ENCODE results near the gene COL27A1. TPM values are rescaled to one million over a fixed set of nuclear protein-coding genes. Genes with fewer than 3 reads are reported as not detected.
A peak's percentile ranks its signal among the peaks of the same experiment; 100 is the strongest.

COL27A1 gene
- total and polyA plus RNA-seq, 2 donors (not counting 3 experiments of a cell fraction or from before 2014, with no cell fraction given), result 14.7 to 49.1 TPM

- Histone ChIP-seq H2AFZ (ENCODE audit: low read depth, low read length) (no peak overlapping the region), H3K4me2 (ENCODE audit: insufficient read depth, low read length) (no peak overlapping the region), H3K4me1 (ENCODE audit: control insufficient read depth, extremely low read depth, insufficient read depth, low read length) (peaks cover 25% of the 10 kb centered on the region), H3K79me2 (ENCODE audit: control insufficient read depth, insufficient read depth, low read length) (peaks cover 53% of the 10 kb centered on the region), H3K27ac (ENCODE audit: insufficient read depth, low read depth, low read length) (no peak overlapping the region), H3K36me3 (ENCODE audit: control insufficient read depth in 2 of 2, extremely low read depth in 1 of 2, insufficient read depth in 2 of 2, low read length in 2 of 2) (no peaks in the 10 kb centered on the region), H3K27me3 (ENCODE audit: control insufficient read depth in 2 of 2, insufficient read depth in 2 of 2, low read length in 2 of 2) (peaks cover 12 to 15% of the 10 kb centered on the region in 2 experiments), H3K9me3 (replicated peaks; ENCODE audit: control insufficient read depth, insufficient read depth, low read length) (no peaks in the 10 kb centered on the region), H4K20me1 (replicated peaks; ENCODE audit: control insufficient read depth, extremely low read depth, insufficient read depth, low read length) (no peaks in the 10 kb centered on the region), H3K4me3 (replicated peaks in 1 of 3; ENCODE audit: insufficient read depth in 1 of 3, low read depth in 1 of 3, low read length in 3 of 3) (no peak overlapping the region), H3K9ac (replicated peaks; ENCODE audit: extremely low read depth, insufficient read depth, low read length) (no peak overlapping the region), H3K9me1 (replicated peaks; ENCODE audit: control insufficient read depth, extremely low read depth, insufficient read depth, low read length) (no peaks in the 10 kb centered on the region)
- DNase-seq (ENCODE audit: low read depth, low spot score), result no peak
- intact Hi-C loops (cut with micrococcal nuclease) (no loop called here), dilution Hi-C loops (cut with MboI; ENCODE audit: extremely low pct_ligation_motif_present, low sequenced_read_pairs) (no loop called here)
- FAIRE-seq, result peak; percentile 59
- CTCF ChIA-PET, result interaction anchor here (0.6 to 6.0 kb wide), 4 partner anchors 39 to 133 kb away, joined by 3 to 127 read pairs (median 4); no protein-coding TSS in a partner anchor
- BruUV-seq (replicated peaks), result no TSS peak
- TF ChIP-seq POLR2AphosphoS5 (IDR thresholded peaks at IDR 0.05; ENCODE audit: insufficient read depth, low read depth, low read length) (no peak), POLR2A (IDR thresholded peaks at IDR 0.05; ENCODE audit: low read depth, low read length) (no peak), FOS (IDR thresholded peaks at IDR 0.05; ENCODE audit: borderline replicate concordance, insufficient read depth, low read length) (no peak), MAX (IDR thresholded peaks at IDR 0.05; ENCODE audit: insufficient read depth, insufficient read length) (no peak), EZH2 (IDR thresholded peaks at IDR 0.05; ENCODE audit: borderline replicate concordance, low read depth, low read length, severe bottlenecking) (no peak), JUN (IDR thresholded peaks at IDR 0.05; ENCODE audit: borderline replicate concordance, insufficient read depth, insufficient read length, low read depth) (no peak), CTCF (IDR thresholded peaks at IDR 0.05; ENCODE audit: extremely low read depth in 1 of 2, insufficient read depth in 1 of 2, low read depth in 1 of 2, low read length in 2 of 2) (no peak), GATA2 (IDR thresholded peaks at IDR 0.05; ENCODE audit: insufficient read depth, insufficient read length, low read depth, low read length) (no peak), MYC (IDR thresholded peaks at IDR 0.05; ENCODE audit: low read depth, low read length) (no peak)
- POLR2A ChIA-PET, result no interaction called here
These were observed 3.3 kb downstream of the COL27A1 start for GRCh38 chr9:114158482-114159130.

All from endothelial cell of umbilical vein (primary cell).